RWPE1 (cell line): Measurements from ENCODE around the gene PGR.

Experiments
- CTCF ChIA-PET: fragments of 350-600 bp; sonication (Branson Sonifier 250); formaldehyde crosslinking; extraction: SDS; loops from one replicate; lab custom pipeline; 2021; lab: Yijun Ruan, JAX
- POLR2A ChIA-PET: fragments of 400-600 bp; formaldehyde crosslinking; extraction: SDS; loops from one replicate; lab custom pipeline; 2020; ENCODE audit warnings: antibody characterized with exemption; ENCODE audit not compliant: low non-redundant PET; lab: Yijun Ruan, JAX
- DNase-seq: peaks from one replicate; pipeline ENCODE4 v3.0.0; 2012; ENCODE audit warnings: low spot score
- H3K27ac ChIP-seq: fragments of 450-650 bp; 2 replicates; pipeline ENCODE4 v1.5.1; 2017
- TF ChIP-seq, protein P1 (sequence below): fragments of 450-650 bp; conservative IDR thresholded peaks from 2 replicates; pipeline ENCODE4 v1.5.1; 2017; ENCODE audit warnings: low read depth, mild to moderate bottlenecking

The PGR gene

GRCh38 chr11:101053492-101053891, 76.1 kb downstream of the PGR start:
- DNase-seq, result no peak
- CTCF ChIA-PET, result no interaction called here
- POLR2A ChIA-PET, result no interaction called here
- no peak overlapping the region for H3K27ac ChIP-seq
- TF ChIP-seq, protein P1, sequence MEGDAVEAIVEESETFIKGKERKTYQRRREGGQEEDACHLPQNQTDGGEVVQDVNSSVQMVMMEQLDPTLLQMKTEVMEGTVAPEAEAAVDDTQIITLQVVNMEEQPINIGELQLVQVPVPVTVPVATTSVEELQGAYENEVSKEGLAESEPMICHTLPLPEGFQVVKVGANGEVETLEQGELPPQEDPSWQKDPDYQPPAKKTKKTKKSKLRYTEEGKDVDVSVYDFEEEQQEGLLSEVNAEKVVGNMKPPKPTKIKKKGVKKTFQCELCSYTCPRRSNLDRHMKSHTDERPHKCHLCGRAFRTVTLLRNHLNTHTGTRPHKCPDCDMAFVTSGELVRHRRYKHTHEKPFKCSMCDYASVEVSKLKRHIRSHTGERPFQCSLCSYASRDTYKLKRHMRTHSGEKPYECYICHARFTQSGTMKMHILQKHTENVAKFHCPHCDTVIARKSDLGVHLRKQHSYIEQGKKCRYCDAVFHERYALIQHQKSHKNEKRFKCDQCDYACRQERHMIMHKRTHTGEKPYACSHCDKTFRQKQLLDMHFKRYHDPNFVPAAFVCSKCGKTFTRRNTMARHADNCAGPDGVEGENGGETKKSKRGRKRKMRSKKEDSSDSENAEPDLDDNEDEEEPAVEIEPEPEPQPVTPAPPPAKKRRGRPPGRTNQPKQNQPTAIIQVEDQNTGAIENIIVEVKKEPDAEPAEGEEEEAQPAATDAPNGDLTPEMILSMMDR, result no peak

GRCh38 chr11:101051677-101052076, 77.9 kb downstream of the PGR start:
- DNase-seq, result no peak
- ChIA-PET CTCF (no interaction called here), POLR2A (no interaction called here)
- no peak overlapping the region for H3K27ac ChIP-seq
- TF ChIP-seq, protein P1, result no peak

DNA sequence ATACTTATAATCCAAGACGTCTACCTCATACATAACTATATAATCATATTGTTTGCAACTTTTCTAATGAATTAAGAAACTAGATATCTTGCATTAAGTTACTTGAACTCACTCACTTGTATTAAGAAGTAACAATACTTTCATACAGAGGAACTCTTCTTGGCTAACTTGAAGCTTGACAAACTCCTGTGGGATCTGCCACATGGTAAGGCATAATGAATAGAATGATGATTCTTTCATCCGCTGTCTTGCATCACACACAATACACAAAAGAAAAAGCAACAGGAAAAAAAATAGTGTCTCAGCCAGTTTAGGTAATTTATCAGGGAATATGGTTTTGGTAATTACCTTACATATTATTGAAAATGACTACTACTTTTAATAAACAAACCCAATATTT, 79.8 kb downstream of the PGR start:
- TF ChIP-seq, protein P1, result no peak
- no peak overlapping the region for H3K27ac ChIP-seq
- DNase-seq, result no peak
- ChIA-PET CTCF (interaction anchor here (0.6 kb wide), 1 partner anchor 254 kb away, joined by 4 read pairs; no protein-coding TSS in a partner anchor), POLR2A (no interaction called here)

GRCh38 chr11:101049123-101049522, 80.5 kb downstream of the PGR start:
- ChIA-PET CTCF (no interaction called here), POLR2A (no interaction called here)
- TF ChIP-seq, protein P1, result no peak
- DNase-seq, result no peak
- no peak overlapping the region for H3K27ac ChIP-seq

DNA sequence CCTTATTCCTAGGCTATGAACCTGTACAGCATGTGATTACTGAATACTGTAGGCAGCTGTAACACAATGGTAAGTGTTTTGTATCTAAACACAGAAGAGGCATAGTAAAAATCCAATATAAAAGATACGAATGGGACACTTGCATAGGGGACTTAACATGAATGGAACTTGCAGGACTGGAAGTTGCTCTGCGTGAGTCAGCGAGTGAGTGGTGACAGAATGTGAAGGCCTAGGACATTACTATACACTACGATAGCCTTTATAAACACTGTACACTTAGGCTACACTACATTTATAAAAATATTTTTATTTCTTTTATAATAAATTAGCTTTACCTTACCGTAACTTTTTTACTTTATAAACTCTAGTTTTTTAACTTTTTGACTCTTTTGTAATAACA, 81.1 kb downstream of the PGR start:
- ChIA-PET POLR2A (no interaction called here), CTCF (no interaction called here)
- TF ChIP-seq, protein P1, result no peak
- no peak for DNase-seq
- no peak overlapping the region for H3K27ac ChIP-seq

DNA sequence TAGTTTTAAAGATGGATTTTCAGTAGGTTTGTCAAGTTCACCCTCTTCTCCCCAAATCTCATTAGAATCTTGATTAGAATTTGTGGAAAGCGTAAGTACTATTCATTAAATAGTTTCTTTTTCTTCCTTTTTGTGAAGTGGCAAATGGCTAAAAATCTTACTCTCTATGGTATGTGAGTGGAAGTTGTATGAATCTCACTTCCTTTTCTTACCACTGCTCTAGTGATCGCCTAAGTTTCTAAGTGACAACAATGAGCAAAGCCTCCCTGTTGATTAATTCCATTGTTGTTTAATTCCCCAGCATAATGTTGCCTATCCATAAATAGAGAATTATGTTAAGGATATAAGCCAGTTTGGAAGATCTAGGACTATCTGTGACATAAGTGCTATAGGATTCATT, 82.7 kb downstream of the PGR start:
- no peak for DNase-seq
- ChIA-PET POLR2A (no interaction called here), CTCF (no interaction called here)
- no peak overlapping the region for H3K27ac ChIP-seq
- TF ChIP-seq, protein P1, result no peak

GRCh38 chr11:101045415-101045814, 84.2 kb downstream of the PGR start:
- ChIA-PET CTCF (interaction anchor here (0.7 kb wide), 1 partner anchor 57 kb away, joined by 3 read pairs; no protein-coding TSS in a partner anchor), POLR2A (no interaction called here)
- TF ChIP-seq, protein P1, result no peak
- no peak for DNase-seq
- no peak overlapping the region for H3K27ac ChIP-seq
